Measurements from ENCODE around the gene ZNF296.
A peak's percentile ranks its signal among the peaks of the same experiment; 100 is the strongest.

GRCh38 chr19:45075301-45076028 lies 813 bp downstream of the ZNF296 start:
- TF ChIP-seq CTCF (IDR thresholded peaks at IDR 0.05) (no peak), POLR2A (IDR thresholded peaks at IDR 0.05) (peak; percentile 50 to 64)
